Muscle of arm (tissue), 12 donors: ENCODE results near the gene SLC28A2. TPM values are rescaled to one million over a fixed set of nuclear protein-coding genes. Genes with fewer than 3 reads are reported as not detected.
"Not testable (repeated sequence)": the region's sequence is repeated elsewhere in the genome, so short reads cannot be mapped to it uniquely, and the experiment has no call there.

Experiments used
- DNase-seq: peaks from one replicate; pipeline ENCODE4 v3.0.0-alpha.2; 2013
- polyA plus RNA-seq, 12 donors: library from polyadenylated mRNA; unstranded; fragments of 120-200 nt; gene quantifications; one replicate each; pipeline ENCODE4 v1.2.1, GENCODE V29; 2013; ENCODE audit not compliant: insufficient read length in 12 of 12

The SLC28A2 gene
- polyA plus RNA-seq, 12 donors = 0.14 to 0.49 (median 0.21) TPM; not detected in 3

DNA sequence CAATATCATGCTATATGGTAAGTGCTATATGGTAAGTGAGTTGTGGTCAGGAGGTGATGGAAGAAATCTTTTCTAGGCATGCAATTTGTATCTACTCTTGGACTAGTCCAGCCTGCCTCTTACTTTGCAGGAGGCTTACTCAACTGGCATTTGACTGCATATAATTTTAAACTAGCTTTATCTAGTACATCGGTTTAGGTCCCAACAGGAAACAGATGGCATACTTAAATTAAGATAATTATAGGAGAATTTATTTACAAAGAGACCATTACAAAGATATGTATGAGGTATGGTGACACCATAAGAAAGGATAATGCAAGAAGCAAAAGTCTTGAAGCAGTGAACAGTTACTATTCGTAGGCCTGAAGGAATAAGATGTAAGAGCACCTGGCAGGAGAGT, 7.8 kb downstream of the SLC28A2 start:
- no peak for DNase-seq

DNA sequence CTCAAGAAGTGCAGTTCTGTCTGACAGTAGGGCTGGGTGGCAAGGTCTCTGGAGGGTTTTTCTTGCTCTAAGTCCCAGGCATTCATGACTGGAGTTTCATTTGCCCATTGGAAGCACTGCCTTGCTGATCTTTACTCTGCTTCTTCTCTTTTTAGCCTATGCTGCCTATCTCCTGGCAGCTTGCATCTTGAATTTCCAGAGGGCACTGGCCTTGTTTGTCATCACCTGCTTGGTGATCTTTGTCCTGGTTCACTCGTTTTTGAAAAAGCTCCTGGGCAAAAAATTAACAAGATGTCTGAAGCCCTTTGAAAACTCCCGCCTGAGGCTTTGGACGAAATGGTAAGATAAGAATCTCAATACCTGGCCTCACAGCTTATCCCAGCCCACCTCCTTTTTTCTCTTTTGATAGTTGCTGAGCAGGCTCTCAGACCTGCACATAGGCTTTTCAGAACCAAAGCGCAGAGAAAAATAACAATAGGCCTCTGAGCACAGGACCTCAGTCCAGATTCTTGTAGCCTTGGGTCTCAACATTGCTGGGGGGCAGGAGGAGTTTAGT, 10.9 kb downstream of the SLC28A2 start:
- DNase-seq = no peak

DNA sequence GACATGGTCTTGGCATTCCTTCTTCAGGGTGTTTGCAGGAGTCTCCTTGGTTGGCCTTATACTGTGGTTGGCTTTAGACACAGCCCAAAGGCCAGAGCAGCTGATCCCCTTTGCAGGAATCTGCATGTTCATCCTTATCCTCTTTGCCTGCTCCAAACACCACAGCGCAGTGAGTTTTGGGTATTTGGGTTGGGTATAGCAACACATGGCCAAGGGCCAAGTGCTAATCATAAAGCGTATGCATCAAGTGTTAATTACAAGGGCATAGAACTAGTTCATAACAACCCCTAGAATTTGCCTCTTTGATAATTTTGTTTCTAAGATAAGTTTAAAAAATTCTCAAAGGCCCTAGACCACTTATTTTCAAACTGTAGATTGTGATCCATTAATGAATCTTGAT, 11.8 kb downstream of the SLC28A2 start:
- no peak for DNase-seq

DNA sequence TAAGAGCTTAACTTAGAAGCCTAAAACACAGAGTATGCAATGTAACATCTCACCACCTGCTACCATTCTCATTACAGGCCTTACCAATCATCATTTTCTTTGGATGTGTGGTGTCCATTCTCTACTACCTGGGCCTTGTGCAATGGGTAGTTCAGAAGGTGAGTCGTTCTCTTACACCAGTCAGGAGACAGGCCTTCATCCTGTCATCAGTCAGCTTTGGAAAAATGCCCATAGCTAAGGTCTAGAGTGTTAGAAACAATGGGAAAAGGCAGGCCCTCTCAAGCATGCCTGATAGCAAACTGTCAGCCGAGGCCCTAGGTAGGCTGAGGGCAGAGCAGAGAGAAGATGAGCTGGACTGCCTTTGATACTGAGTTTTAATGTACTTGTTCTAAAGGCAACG, 13.5 kb downstream of the SLC28A2 start:
- no peak for DNase-seq

DNA sequence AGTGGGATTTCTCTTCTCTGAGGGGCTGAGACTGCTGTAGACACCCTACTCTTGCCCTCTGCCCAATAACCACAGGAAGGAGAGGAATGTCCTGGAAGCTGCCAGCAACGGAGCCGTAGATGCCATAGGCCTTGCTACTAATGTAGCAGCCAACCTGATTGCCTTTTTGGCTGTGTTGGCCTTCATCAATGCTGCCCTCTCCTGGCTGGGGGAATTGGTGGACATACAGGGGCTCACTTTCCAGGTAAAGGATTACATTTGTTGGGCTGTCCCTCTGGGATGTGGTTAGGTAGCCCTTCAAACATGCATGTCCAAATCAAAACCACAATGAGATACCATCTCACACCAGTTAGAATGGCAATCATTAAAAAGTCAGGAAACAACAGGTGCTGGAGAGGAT, 16.1 kb downstream of the SLC28A2 start:
- no peak for DNase-seq

DNA sequence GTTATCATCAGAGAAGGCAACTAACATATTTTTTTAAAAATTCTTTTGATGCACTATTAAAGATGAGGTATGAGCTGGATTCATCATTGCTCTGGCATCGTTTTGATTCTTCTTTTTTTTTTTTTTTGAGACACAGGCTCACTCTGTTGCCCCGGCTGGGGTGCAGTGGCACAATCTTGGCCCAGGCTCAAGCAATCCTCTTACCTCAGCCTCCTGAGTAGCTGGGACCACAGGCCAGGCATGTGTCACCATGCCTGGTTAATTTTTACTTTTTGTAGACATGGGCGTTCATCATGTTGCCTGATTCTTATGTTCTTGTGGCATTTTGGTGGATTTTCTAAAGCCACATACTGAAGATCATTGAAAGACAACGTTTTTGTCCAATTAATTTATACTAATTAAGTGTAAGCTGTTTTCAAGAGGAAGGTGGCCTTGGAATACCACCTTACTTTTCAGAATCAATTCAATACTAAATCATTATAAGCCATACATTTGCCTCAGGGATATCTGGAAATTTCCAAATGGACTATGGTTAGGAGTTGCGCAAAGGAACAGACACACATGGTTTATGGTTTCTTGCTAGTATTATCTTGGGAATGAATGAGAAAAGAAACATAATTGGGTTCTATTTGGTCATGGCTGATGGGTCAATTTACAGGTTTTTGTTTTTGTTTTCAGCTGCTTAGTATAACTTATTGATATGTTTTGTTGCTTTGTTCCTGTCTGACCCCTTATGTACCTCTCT, 22.8 kb downstream of the SLC28A2 start:
- DNase-seq = no peak

DNA sequence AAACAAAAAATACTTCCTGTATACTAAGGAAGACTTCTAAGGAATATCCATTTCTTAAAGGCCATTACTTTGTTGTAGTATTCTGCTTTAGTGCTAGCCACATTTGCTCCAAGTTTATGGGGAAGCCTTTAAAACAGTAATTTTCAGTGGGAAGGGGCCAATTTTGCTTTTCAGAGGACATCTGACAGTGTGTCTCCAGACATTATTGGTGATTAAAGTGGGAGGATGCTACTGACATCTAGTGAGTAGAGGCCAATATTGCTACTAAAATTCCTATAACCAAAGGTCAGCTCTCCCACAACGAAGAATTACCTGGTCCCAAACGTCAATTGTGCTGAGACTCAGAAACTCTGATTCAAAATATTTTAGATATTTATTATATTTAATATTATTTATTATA, 24.8 kb downstream of the SLC28A2 start:
- DNase-seq = peak; percentile 27

DNA sequence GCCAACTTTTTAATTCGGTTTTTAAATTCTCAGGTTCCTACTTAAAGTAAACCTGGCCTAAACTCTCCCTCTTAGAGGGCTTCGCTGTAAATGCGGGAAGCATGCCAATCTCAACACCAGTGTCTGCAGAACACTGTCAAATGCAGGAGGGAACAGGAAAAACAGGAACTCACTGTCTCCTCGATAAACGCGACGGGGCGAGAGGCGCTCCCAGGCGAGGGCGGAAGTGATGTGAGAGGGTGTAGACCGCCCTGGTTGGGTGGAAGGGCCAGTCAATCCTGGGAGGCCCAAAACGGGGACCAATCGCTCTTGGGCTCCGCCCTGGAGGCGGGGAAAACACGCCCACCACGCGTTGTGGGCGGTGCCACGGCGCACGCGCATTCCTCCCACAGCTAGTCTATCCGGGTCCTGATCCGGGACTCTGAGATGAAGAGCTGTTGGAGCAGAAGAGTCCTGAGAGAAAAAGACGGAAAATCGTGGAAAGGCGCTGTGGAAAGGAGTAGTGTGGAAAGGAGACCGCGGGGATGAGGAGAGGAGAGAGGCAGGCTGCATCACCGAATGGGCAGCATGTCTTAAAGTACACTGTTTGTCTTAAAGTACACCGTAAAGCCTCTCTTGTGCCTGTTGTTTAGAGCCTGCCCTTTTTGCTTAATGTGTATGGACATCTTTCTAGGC, 27.1 kb downstream of the SLC28A2 start:
- DNase-seq = peak; percentile 99

DNA sequence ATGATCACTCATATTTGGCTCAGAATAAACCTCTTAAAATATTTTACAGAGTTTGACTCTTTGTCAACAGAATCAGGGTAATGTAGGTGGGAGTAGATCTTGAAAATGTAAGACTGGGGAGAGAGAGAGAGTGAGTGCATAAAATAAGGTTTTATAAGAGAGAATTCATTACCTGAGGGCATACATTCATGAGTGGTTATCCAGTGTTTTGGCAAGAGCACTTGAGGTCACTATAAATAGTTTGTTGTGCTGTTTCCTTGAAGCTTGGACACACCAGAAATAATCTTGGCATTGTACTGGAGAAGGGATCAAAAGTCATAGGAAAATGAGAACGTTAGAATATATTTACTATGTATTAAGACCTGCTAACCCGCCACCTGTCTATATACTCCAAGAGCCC, 33.4 kb downstream of the SLC28A2 start:
- DNase-seq = no peak

DNA sequence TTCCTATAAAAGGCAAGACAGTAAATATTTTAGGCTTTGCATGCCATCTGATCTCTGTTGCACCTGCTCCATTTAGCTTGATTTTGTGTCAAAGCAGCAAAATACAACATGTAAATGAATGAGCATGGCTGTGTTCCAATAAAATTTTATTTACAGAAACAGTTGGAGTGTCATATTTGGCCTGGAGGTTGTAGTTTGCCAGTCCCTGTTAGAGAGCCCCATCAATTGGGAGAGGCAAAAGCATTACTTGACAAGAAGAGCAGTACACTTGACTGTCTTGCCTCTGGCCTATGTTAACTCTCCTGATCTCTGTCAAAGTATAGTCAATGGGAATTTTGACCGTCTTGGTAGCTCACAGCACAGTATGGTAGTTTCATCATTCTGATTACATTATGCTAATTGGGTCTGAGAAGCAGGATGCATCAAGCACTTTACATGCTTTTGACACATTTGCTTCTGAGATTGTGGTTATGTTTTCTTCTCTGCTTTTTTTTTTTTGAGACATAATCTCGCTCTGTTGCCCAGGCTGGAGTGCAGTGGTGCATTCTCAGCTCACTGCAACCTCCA, 35.4 kb downstream of the SLC28A2 start:
- no peak for DNase-seq

DNA sequence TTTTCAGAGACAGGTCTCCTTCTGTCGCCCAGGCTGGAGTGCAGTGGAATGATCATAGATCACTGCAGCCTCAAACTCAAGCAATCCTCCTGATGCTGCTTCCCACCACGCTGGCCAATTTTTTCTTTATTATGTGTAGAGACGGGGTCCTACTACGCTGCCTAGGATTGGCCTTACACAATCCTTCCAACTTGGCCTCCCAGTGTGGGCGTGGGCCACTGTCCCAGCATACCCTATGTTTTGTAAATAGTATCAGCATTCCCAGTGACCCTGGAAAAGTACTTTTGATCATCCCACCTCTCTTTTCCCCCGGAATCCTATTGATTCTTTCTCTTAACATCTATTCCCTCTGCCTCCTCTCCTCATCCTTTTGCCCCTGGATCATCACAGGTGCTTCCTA, 36.9 kb downstream of the SLC28A2 start:
- DNase-seq = no peak

DNA sequence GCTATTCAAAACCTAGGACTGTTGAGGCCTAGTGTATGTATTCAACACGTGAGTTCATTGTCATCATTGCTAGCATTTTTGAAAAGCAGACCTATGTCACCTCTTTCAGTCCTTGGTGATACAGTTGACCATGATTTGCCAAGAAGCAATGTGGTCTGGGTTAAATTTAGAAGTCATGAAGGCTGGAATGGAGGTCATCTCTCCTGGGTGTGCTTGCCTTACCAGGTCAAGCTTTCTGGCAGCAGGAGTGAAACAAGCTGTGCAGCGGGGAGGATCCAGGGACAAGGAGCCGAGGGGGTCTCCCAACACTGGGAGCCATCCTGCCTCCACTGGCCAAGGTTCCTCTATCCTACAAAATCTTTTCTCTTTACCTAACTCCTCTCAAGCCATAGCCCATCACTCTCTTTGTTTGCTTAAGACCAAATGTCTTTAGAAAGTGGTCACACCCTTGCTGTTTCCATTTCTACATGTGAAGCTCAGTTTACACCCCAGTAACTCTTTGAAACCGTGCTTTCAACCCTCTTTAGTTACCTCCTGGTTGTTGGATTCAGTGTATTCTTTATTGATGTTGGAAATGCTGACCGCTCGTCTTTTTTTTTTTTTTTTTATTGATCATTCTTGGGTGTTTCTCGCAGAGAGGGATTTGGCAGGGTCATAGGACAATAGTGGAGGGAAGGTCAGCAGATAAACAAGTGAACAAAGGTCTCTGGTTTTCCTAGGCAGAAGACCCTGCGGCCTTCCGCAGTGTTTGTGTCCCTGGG, 40.0 kb downstream of the SLC28A2 start:
- DNase-seq = no peak

DNA sequence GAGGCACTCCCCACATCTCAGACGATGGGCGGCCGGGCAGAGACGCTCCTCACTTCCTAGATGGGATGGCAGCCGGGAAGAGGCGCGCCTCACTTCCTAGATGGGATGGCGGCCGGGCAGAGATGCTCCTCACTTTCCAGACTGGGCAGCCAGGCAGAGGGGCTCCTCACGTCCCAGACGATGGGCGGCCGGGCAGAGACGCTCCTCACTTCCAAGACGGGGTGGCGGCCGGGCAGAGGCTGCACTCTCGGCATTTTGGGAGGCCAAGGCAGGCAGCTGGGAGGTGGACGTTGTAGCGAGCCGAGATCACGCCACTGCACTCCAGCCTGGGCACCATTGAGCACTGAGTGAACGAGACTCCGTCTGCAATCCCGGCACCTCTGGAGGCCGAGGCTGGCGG, 41.3 kb downstream of the SLC28A2 start:
- not testable (repeated sequence) for DNase-seq

DNA sequence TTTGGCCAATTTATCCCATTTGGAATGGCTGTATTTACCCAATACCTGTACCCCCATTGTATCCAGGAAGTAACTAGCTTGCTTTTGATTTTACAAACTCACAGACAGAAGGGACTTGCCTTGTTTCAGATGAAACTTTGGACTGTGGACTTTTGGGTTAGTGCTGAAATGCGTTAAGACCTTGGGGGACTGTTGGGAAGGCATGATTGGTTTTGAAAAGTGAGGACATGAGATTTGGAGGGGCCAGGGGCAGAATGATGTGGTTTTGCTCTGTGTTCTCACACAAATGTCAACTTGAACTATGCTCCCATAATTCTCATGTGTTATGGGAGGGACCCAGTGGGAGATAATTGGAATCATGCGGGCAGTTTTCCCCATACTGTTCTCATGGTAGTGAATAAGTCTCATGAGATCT, 46.9 kb downstream of the SLC28A2 start:
- DNase-seq = not testable (repeated sequence)

DNA sequence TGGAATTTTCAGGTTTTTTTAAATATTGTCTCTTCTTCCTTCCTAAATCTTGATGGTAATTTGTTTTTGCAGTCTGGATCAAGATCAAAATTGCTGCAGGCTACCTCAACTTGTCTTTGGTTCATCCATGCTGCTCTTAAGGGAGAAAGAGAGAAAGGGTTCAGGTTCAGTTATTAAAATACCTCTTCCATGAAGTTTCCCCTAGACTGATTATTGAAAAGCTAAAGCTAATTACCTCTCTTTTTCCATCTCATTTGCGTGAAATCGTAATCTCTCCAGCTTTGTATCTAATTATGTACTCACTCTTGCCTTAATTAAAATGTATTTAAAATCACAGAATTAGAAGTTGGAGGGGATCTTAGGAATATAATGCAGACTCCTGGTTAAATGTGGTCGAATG, 52.7 kb downstream of the SLC28A2 start:
- DNase-seq = no peak

DNA sequence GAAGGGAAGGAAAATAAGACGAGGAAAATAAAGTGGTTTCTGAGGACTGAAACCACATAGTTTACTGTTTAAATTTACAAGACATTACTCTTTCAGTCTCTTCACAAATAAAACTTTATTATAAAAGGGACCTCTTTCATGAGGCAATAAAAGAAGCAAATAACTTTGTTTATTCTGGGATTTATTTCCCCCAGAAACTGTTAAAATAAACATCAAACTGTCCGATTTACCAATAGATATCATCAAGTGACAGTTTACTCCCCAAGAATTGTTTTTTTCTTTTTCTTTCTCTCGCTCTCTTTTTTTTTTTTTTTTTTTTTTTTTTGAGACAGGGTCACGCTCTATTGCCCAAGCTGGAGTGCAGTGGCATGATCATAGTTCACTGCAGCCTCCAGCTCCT, 54.1 kb downstream of the SLC28A2 start:
- DNase-seq = no peak

DNA sequence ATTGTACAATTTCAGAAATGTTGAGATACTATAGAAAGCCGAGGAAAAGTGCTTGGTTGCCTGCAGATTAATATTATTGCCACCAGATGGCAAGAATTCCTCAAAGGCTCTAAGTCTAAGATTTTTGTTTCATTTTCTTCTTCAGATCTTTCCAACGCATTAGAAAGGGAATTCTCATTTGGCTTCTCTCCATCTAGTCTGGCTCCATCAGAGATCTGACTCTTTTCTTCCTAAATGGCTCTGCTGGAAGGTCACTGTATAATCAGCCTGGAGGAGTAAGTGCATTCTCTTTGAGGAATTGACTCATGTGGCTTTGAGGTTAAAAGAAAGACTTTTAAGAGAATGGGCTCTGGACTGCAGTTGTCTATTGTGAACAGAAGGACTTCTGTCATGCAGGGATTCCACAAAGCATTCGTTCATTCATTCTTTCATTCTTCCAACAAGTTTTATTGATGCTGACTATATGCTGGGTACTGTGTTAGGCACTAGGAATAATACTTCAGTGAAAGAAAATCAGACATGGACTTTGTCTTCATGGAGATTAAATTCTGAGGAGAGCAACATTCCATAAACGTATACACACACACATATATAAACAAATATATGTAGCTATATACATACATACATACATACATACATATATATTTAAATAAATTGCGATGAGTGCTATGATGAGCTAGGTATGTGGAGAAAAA, 55.3 kb downstream of the SLC28A2 start:
- DNase-seq = peak; percentile 41

DNA sequence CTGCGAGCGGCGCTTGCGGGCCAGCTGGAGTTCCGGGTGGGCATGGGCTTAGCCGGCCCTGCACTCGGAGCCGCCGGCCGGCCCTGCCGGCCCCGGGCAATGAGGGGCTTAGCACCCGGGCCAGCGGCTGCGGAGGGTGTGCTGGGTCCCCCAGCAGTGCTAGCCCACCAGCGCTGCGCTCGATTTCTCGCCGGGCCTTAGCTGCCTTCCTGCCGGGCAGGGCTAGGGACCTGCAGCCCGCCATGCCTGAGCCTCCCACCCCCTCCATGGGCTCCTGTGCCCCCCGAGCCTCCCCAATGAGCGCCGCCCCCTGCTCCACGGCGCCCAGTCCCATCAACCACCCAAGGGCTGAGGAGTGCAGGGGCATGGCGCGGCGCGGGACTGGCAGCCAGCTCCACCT, 62.1 kb downstream of the SLC28A2 start:
- not testable (repeated sequence) for DNase-seq

DNA sequence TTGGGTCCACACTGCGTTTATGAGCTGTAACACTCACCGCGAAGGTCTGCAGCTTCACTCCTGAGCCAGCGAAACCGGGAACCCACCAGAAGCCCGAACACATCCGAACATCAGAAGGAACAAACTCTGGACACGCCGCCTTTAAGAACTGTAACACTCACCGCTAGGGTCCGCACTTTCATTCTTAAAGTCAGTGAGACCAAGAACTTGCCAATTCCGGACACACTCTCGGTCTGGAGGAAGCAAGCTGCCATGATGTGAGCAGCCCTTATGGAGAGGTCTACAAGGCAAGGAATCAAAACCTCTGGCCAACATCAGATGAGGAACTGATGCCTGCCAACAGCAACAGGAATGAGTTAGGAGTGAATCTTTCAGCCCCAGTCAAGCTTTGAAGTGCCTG, 62.9 kb downstream of the SLC28A2 start:
- no peak for DNase-seq

DNA sequence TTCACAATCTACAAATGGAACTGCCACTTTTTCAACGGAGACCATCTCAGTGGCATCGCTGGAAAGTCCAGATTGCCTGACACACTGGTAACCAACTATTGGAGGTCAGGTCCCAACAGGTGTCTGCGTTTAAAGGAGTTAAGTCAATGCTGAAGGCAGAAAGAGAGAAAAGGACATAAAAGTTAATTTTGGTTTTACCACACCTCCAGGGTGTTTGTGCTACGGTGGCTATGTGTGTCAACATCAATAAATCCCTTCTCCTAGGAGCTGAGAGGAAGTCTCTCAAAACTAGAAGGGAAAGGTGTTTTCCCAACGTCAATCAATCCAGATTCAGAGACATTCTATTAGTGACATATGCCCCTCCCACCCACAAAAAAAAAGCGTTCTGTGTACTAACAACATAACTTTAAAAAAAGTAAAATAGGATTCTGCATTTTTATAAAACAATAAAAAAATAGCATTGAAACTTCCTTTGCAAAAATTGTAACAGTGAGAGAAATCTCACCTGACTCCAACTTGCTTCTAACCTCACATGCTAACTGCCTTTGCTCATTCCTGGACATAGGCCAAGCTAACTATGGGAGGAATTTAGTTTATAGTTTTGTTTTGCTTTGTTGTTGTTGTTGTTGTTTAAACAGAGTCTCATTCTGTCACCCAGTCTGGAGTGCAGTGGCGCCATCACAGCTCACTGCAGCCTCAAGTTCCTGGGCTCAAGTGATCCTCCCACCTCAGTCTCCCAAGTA, 67.6 kb downstream of the SLC28A2 start:
- DNase-seq = no peak
